Esophagus mucosa (tissue), 1 donor: ENCODE data around the gene LITAF. TPM values are rescaled to one million over a fixed set of nuclear protein-coding genes. Genes with fewer than 3 reads are reported as not detected.

Experiments used
- ATAC-seq: fragments of 200-7000 bp; cut with Tn5 transposase; one replicate; pipeline ENCODE4 v1.9.1; 2020
- total RNA-seq: library from RNA; stranded (reverse); gene quantifications from one replicate; pipeline ENCODE4 v1.2.4, GENCODE V29; 2023
- donor health status: DM: yes; HTN: yes; CAD: no.

The LITAF gene
- total RNA-seq, 1 donor from 2014 or later = 36.9 TPM

- peak; percentile 77 for ATAC-seq
Observed at GRCh38 chr16:11550791-11551498, 35.8 kb downstream of the LITAF start.

GRCh38 chr16:11547118-11547916, 39.4 kb downstream of the LITAF start:
- ATAC-seq = no peak

GRCh38 chr16:11546608-11547061, 40.1 kb downstream of the LITAF start:
- ATAC-seq = no peak

GRCh38 chr16:11543661-11544393, 42.9 kb downstream of the LITAF start:
- ATAC-seq = no peak

GRCh38 chr16:11542069-11542744, 44.5 kb downstream of the LITAF start:
- ATAC-seq = no peak

GRCh38 chr16:11539641-11540050, 47.1 kb downstream of the LITAF start:
- no peak for ATAC-seq

- ATAC-seq = no peak
Observed at GRCh38 chr16:11538880-11539279, 47.8 kb downstream of the LITAF start.

GRCh38 chr16:11536104-11536866, 50.4 kb downstream of the LITAF start:
- ATAC-seq = no peak

- peak; percentile 94 for ATAC-seq
Observed at GRCh38 chr16:11535494-11535893, 51.2 kb downstream of the LITAF start.

GRCh38 chr16:11534262-11534661, 52.5 kb downstream of the LITAF start:
- ATAC-seq = no peak

- no peak for ATAC-seq
Observed at GRCh38 chr16:11533588-11533987, 53.1 kb downstream of the LITAF start.

GRCh38 chr16:11530171-11530940, 56.4 kb downstream of the LITAF start:
- ATAC-seq = no peak

GRCh38 chr16:11529285-11529684, 57.4 kb downstream of the LITAF start:
- ATAC-seq = no peak

- ATAC-seq = no peak
Observed at GRCh38 chr16:11528053-11528452, 58.7 kb downstream of the LITAF start.

GRCh38 chr16:11526655-11527350, 59.9 kb downstream of the LITAF start:
- no peak for ATAC-seq

GRCh38 chr16:11524098-11524760, 62.5 kb downstream of the LITAF start:
- no peak for ATAC-seq

- ATAC-seq = no peak
Observed at GRCh38 chr16:11521055-11521454, 65.7 kb downstream of the LITAF start.

GRCh38 chr16:11520442-11520841, 66.3 kb downstream of the LITAF start:
- no peak for ATAC-seq

GRCh38 chr16:11517961-11518360, 68.8 kb downstream of the LITAF start:
- no peak for ATAC-seq
